A549 (cell line): Measurements from ENCODE around the gene GIT2. TPM values are rescaled to one million over a fixed set of nuclear protein-coding genes. Genes with fewer than 3 reads are reported as not detected.
A peak's percentile ranks its signal among the peaks of the same experiment; 100 is the strongest.

ENCODE experiments used
- ATAC-seq, 2 experiments: fragments of 200-7000 bp in 1 of 2; fragments of >200 bp in 1 of 2; cut with Nextera tagmentation in 1 of 2; cut with Tn5 transposase in 1 of 2; 3 replicates each; pipeline versions ENCODE4 v1.8.0 to v1.9.1; 2018 to 2020; ENCODE audit warnings: mild to moderate bottlenecking in 1 of 2, moderate library complexity in 1 of 2
- CTCF ChIA-PET: fragments of 300-600 bp; sonication (Branson Sonifier 250); formaldehyde crosslinking; extraction: SDS; loops from one replicate; lab custom pipeline; 2021; ENCODE audit warnings: antibody characterized with exemption, inconsistent platforms; lab: Yijun Ruan, JAX
- POLR2A ChIA-PET: fragments of 350-600 bp; formaldehyde crosslinking; extraction: SDS; loops from one replicate; lab custom pipeline; 2021; ENCODE audit warnings: antibody characterized with exemption, inconsistent platforms; lab: Yijun Ruan, JAX
- DNase-seq, 2 experiments: peaks; one replicate each; pipeline versions ENCODE4 v3.0.0 to v3.0.0-alpha.2; 2011 to 2016; ENCODE audit warnings: low read depth in 1 of 2, low spot score in 1 of 2
- FAIRE-seq: peaks from 2 replicates; lab custom pipeline; 2011; peaks lifted over from hg19 to GRCh38; lab: Jason Lieb, UNC
- H3K27ac ChIP-seq, 2 experiments: fragments of >200 bp; sonication (Bioruptor Twin); formaldehyde crosslinking; 3 replicates each; pipeline ENCODE4 v1.5.1; 2016 to 2017
- H3K4me1 ChIP-seq: fragments of >200 bp; sonication (Bioruptor Twin); formaldehyde crosslinking; 3 replicates; pipeline ENCODE4 v1.6.1; 2016
- H3K4me2 ChIP-seq: fragments of >200 bp; sonication (Bioruptor Twin); formaldehyde crosslinking; 3 replicates; pipeline ENCODE4 v1.6.1; 2016
- H3K4me3 ChIP-seq: fragments of >200 bp; sonication (Bioruptor Twin); formaldehyde crosslinking; 3 replicates; pipeline ENCODE4 v1.5.1; 2016
- H3K9me3 ChIP-seq: fragments of >200 bp; sonication (Bioruptor Twin); formaldehyde crosslinking; 3 replicates; pipeline ENCODE4 v1.6.1; 2016
- BHLHE40 ChIP-seq: IDR thresholded peaks from 2 replicates; pipeline ENCODE4 v1.6.1; 2012; ENCODE audit warnings: low read depth, low read length, inconsistent platforms
- CHD4 ChIP-seq: fragments of 200-600 bp; sonication (generic); IDR thresholded peaks from 2 replicates; pipeline ENCODE4 v1.6.1; 2016; ENCODE audit warnings: antibody characterized with exemption, mild to moderate bottlenecking, borderline replicate concordance
- ELK1 ChIP-seq: fragments of 150-350 bp; IDR thresholded peaks from 2 replicates; pipeline ENCODE4 v1.6.1; 2014; ENCODE audit warnings: low read depth, mild to moderate bottlenecking, low read length
- EP300 ChIP-seq, 2 experiments: fragments of >200 bp; sonication (Bioruptor Twin); formaldehyde crosslinking; IDR thresholded peaks; 2 replicates in 1 of 2; 3 replicates in 1 of 2; pipeline ENCODE4 v1.6.1; 2016 to 2017
- FOXS1 ChIP-seq: fragments of 250-450 bp; sonication (Bioruptor Pico); IDR thresholded peaks from 2 replicates; pipeline ENCODE4 v1.5.0; 2020; ENCODE audit warnings: mild to moderate bottlenecking, moderate library complexity
- HEYL ChIP-seq: fragments of 250-450 bp; sonication (Bioruptor Pico); IDR thresholded peaks from 2 replicates; pipeline ENCODE4 v1.8.0; 2021; ENCODE audit warnings: mild to moderate bottlenecking, moderate library complexity
- HOXA7 ChIP-seq: fragments of 250-450 bp; sonication (Bioruptor Pico); IDR thresholded peaks from 2 replicates; pipeline ENCODE4 v1.5.0; 2020; ENCODE audit warnings: mild to moderate bottlenecking, moderate library complexity
- HOXB13 ChIP-seq: fragments of 250-450 bp; sonication (Bioruptor Pico); IDR thresholded peaks from 2 replicates; pipeline ENCODE4 v1.5.0; 2020; ENCODE audit warnings: low read depth, mild to moderate bottlenecking, moderate library complexity
- KDM1A ChIP-seq: fragments of 200-600 bp; sonication (generic); IDR thresholded peaks from 2 replicates; pipeline ENCODE4 v1.6.1; 2016; ENCODE audit warnings: low read depth, mild to moderate bottlenecking
- MYC ChIP-seq: IDR thresholded peaks from 2 replicates; pipeline ENCODE4 v1.6.1; 2012; ENCODE audit warnings: mild to moderate bottlenecking, inconsistent platforms, low read length, improper control_type of control experiment, borderline replicate concordance
- NFE2L2 ChIP-seq: fragments of 150-350 bp; conservative IDR thresholded peaks from 2 replicates; pipeline ENCODE4 v1.6.1; 2014; ENCODE audit warnings: low read length
- POLR2A ChIP-seq: IDR thresholded peaks from 2 replicates; pipeline ENCODE4 v1.6.1; 2012; ENCODE audit warnings: mild to moderate bottlenecking, low read length
- POLR2AphosphoS2 ChIP-seq: conservative IDR thresholded peaks from 2 replicates; pipeline ENCODE4 v1.6.1; 2012; ENCODE audit warnings: low read length, improper control_type of control experiment, inconsistent platforms
- RARB ChIP-seq: fragments of 250-450 bp; sonication (Bioruptor Pico); IDR thresholded peaks from 2 replicates; pipeline ENCODE4 v1.8.0; 2021; ENCODE audit warnings: mild to moderate bottlenecking, moderate library complexity
- RCOR1 ChIP-seq: fragments of 150-350 bp; IDR thresholded peaks from 2 replicates; pipeline ENCODE4 v1.6.1; 2014; ENCODE audit warnings: antibody characterized with exemption, low read length, low read depth
- RFX5 ChIP-seq: fragments of 450-650 bp; IDR thresholded peaks from 2 replicates; pipeline ENCODE4 v1.7.1; 2014; ENCODE audit warnings: antibody characterized with exemption, mild to moderate bottlenecking, moderate library complexity
- SREBF2 ChIP-seq: fragments of 450-650 bp; IDR thresholded peaks from 2 replicates; pipeline ENCODE4 v1.6.1; 2014; ENCODE audit warnings: mild to moderate bottlenecking, moderate library complexity
- TFCP2L1 ChIP-seq: fragments of 250-450 bp; sonication (Bioruptor Pico); IDR thresholded peaks from 2 replicates; pipeline ENCODE4 v1.5.0; 2021; ENCODE audit warnings: mild to moderate bottlenecking
- ZFP36 ChIP-seq: fragments of 450-650 bp; IDR thresholded peaks from 2 replicates; pipeline ENCODE4 v1.6.1; 2014; ENCODE audit warnings: borderline replicate concordance; ENCODE audit not compliant: partially characterized antibody
- ZSCAN20 ChIP-seq: fragments of 250-450 bp; sonication (Bioruptor Pico); IDR thresholded peaks from 2 replicates; pipeline ENCODE4 v1.8.0; 2022; ENCODE audit warnings: mild to moderate bottlenecking, moderate library complexity
- WGBS: methylation state at CpG from one replicate; pipeline ENCODE4 v1.1.6; 2017; ENCODE audit errors: missing lambda C conversion rate; 5-methylcytosine and 5-hydroxymethylcytosine counted together
- polyA plus RNA-seq, 4 experiments: library from polyadenylated mRNA; depleted of rRNA in 3 of 4; stranded (reverse); fragments of >200 nt; fragmentation: RNase III in 1 of 4; extraction: RNeasy Plus Mini Kit Qiagen cat#74134 plus additional on column Dnase treatment in 1 of 4; gene quantifications; 2 replicates in 3 of 4; 3 replicates in 1 of 4; pipeline ENCODE4 v1.2.3, GENCODE V29; 2011 to 2017
- TF ChIP-seq, protein P1 (sequence below): IDR thresholded peaks from 2 replicates; pipeline ENCODE4 v1.6.1; 2012; ENCODE audit warnings: low read depth, borderline replicate concordance
- TF ChIP-seq, protein P2 (sequence below): fragments of >200 bp; sonication (Bioruptor Twin); formaldehyde crosslinking; IDR thresholded peaks from 3 replicates; pipeline ENCODE4 v1.6.1; 2016
- TF ChIP-seq, protein P3 (sequence below): fragments of >200 bp; sonication (Bioruptor Twin); formaldehyde crosslinking; IDR thresholded peaks from 3 replicates; pipeline ENCODE4 v1.5.1; 2016
- TF ChIP-seq, protein P4 (sequence below): fragments of 250-450 bp; sonication (Bioruptor Pico); IDR thresholded peaks from 2 replicates; pipeline ENCODE4 v1.5.0; 2021; ENCODE audit warnings: mild to moderate bottlenecking, moderate library complexity, borderline replicate concordance

The GIT2 gene
- polyA plus RNA-seq, 2 of the 4 experiments (the other 2 are of a cell fraction): 18.5 to 38.0 TPM

DNA sequence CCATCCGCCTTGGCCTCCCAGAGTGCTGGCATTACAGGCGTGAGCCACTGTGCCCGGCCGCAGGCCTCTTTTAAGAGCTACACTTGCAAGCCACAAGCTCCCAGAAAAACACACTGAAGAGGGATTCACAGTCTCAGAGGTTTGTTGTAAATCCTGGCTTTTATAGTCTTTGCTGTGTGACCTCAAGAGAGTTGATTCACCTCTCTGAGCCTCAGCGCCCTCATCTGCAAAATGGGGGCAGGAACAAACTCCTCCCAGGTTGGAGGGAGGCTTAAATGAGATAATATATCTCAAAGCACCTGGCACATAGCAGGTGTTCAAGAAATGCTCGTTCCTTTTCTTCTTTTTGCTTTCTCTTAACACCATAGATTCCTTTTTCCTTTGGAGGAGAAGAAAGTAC is 100.0 kb downstream of the GIT2 start:
- Histone ChIP-seq H3K4me3 (no peak overlapping the region), H3K4me2 (no peak overlapping the region), H3K9me3 (no peaks in the 10 kb centered on the region), H3K4me1 (peaks cover 5% of the 10 kb centered on the region; the same call in 1 of the 3 replicates), H3K27ac (no peak overlapping the region)
- WGBS: 73% methylated on average over 6 of the region's 6 CpGs
- ChIA-PET POLR2A (no interaction called here), CTCF (interaction anchor here (1.0 to 1.6 kb wide), 5 partner anchors 11 to 90 kb away, joined by 3 to 6 read pairs (median 4); no protein-coding TSS in a partner anchor)
- TF ChIP-seq RFX5 (no peak), ZFP36 (peak; percentile 61)
- FAIRE-seq (no peak), ATAC-seq (no peak), DNase-seq (no peak)

- CTCF ChIA-PET: interaction anchor here (0.6 to 1.6 kb wide), 7 partner anchors 9 to 706 kb away, joined by 3 to 6 read pairs (median 3); partner anchors contain the start of gene FAM216A
- ATAC-seq: 0 out of 6 replicates have a peak, but pooled peaks of 1 of the 2 experiments have one; percentile 33
- no peak overlapping the region for H3K27ac ChIP-seq
- peaks cover 5% of the 10 kb centered on the region; the same call in 1 of the 3 replicates for H3K4me1 ChIP-seq
- no peak overlapping the region for H3K4me2 ChIP-seq
- FAIRE-seq: no peak
- peak in 1 of 2 experiments; percentile 19 for DNase-seq
- POLR2A ChIA-PET: interaction anchor here (0.5 to 0.7 kb wide), 2 partner anchors 11 to 468 kb away, joined by 3 to 6 read pairs; no protein-coding TSS in a partner anchor
- H3K4me3 ChIP-seq: no peak overlapping the region
- TF ChIP-seq RCOR1: no peak
- TF ChIP-seq, protein P1, sequence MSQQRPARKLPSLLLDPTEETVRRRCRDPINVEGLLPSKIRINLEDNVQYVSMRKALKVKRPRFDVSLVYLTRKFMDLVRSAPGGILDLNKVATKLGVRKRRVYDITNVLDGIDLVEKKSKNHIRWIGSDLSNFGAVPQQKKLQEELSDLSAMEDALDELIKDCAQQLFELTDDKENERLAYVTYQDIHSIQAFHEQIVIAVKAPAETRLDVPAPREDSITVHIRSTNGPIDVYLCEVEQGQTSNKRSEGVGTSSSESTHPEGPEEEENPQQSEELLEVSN: no peak
- no peak for TF ChIP-seq TFCP2L1
- TF ChIP-seq NFE2L2: no peak
- no peak for TF ChIP-seq HEYL (CRISPR knock-in tag)
- TF ChIP-seq RARB: no peak
- TF ChIP-seq POLR2A: no peak
- TF ChIP-seq ELK1: no peak
- no peak for TF ChIP-seq POLR2AphosphoS2
- no peak for TF ChIP-seq MYC
- TF ChIP-seq, protein P2, sequence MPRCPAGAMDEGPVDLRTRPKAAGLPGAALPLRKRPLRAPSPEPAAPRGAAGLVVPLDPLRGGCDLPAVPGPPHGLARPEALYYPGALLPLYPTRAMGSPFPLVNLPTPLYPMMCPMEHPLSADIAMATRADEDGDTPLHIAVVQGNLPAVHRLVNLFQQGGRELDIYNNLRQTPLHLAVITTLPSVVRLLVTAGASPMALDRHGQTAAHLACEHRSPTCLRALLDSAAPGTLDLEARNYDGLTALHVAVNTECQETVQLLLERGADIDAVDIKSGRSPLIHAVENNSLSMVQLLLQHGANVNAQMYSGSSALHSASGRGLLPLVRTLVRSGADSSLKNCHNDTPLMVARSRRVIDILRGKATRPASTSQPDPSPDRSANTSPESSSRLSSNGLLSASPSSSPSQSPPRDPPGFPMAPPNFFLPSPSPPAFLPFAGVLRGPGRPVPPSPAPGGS: no peak
- no peak for TF ChIP-seq KDM1A
- TF ChIP-seq ZFP36: no peak
- TF ChIP-seq, all 56 proteins: peak for 0
- 19% methylated on average over 4 of the region's 4 CpGs for WGBS
- no peaks in the 10 kb centered on the region for H3K9me3 ChIP-seq
These were observed 101.2 kb downstream of the GIT2 start for GRCh38 chr12:109894939-109895338.

DNA sequence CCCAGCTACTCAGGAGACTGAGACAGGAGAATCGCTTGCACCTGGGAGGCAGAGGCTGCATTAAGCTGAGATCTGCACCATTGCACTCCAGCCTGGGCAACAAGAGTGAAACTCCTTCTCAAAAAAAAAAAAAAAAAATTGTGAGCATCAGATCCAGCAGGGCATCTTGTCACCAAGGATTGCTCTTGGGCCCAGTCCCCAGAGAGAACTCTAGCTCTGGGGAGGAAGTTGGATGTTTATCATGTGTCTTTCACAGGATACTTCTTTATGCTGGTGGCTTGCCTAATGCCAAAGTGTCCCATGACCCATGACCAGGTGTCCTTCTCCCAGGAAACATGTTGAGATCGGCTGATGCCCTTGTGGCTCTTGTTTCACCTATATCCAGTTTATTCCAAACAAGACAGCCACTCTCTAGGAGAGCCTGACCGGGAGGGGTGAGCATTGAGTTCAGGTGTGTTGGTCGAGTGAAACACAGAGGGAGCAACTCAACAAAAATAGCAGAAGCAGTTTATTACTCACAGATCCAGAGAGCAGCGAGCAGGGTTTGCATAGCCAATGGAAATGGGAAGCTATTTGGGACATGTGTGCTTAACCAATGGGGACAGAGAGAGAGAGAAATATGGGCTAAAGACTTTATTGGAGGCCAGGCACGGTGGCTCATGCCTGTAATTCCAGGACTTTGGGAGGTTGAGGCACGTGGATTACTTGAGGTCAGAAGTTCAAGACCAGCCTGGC is 102.7 kb downstream of the GIT2 start:
- DNase-seq (no peak), ATAC-seq (no peak), FAIRE-seq (no peak)
- ChIA-PET POLR2A (no interaction called here), CTCF (interaction anchor here (0.6 to 2.5 kb wide), 6 partner anchors 10 to 848 kb away, joined by 3 to 9 read pairs (median 3); no protein-coding TSS in a partner anchor)
- Histone ChIP-seq H3K9me3 (no peaks in the 10 kb centered on the region), H3K4me3 (no peak overlapping the region), H3K27ac (no peak overlapping the region), H3K4me2 (no peak overlapping the region), H3K4me1 (peaks cover 7% of the 10 kb centered on the region)
- WGBS: 67% methylated on average over 7 of the region's 7 CpGs
- TF ChIP-seq HOXB13 (CRISPR knock-in tag) (no peak), SREBF2 (no peak), ELK1 (no peak), MYC (no peak), FOXS1 (CRISPR knock-in tag) (no peak), TFCP2L1 (no peak), BHLHE40 (no peak), RARB (no peak), HOXA7 (CRISPR knock-in tag) (no peak), CHD4 (no peak), EP300 (IDR thresholded peaks at IDR 0.05) (no peak), ZSCAN20 (CRISPR knock-in tag) (no peak)
- TF ChIP-seq, protein P3, sequence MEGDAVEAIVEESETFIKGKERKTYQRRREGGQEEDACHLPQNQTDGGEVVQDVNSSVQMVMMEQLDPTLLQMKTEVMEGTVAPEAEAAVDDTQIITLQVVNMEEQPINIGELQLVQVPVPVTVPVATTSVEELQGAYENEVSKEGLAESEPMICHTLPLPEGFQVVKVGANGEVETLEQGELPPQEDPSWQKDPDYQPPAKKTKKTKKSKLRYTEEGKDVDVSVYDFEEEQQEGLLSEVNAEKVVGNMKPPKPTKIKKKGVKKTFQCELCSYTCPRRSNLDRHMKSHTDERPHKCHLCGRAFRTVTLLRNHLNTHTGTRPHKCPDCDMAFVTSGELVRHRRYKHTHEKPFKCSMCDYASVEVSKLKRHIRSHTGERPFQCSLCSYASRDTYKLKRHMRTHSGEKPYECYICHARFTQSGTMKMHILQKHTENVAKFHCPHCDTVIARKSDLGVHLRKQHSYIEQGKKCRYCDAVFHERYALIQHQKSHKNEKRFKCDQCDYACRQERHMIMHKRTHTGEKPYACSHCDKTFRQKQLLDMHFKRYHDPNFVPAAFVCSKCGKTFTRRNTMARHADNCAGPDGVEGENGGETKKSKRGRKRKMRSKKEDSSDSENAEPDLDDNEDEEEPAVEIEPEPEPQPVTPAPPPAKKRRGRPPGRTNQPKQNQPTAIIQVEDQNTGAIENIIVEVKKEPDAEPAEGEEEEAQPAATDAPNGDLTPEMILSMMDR: no peak
- TF ChIP-seq, protein P4, sequence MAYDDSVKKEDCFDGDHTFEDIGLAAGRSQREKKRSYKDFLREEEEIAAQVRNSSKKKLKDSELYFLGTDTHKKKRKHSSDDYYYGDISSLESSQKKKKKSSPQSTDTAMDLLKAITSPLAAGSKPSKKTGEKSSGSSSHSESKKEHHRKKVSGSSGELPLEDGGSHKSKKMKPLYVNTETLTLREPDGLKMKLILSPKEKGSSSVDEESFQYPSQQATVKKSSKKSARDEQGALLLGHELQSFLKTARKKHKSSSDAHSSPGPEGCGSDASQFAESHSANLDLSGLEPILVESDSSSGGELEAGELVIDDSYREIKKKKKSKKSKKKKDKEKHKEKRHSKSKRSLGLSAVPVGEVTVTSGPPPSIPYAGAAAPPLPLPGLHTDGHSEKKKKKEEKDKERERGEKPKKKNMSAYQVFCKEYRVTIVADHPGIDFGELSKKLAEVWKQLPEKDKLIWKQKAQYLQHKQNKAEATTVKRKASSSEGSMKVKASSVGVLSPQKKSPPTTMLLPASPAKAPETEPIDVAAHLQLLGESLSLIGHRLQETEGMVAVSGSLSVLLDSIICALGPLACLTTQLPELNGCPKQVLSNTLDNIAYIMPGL (CRISPR knock-in tag): no peak
